GM21423 (cell line): ENCODE measurements around the gene ABCC2.
"Not testable (repeated sequence)": the region's sequence is repeated elsewhere in the genome, so short reads cannot be mapped to it uniquely, and the experiment has no call there.

ENCODE experiments used
- ATAC-seq: cut with Tn5 transposase; IDR thresholded peaks from one replicate; pipeline ENCODE4 v1.9.1; 2021; ENCODE audit warnings: mild to moderate bottlenecking, moderate library complexity; ENCODE audit not compliant: unreplicated experiment

The ABCC2 gene

GRCh38 chr10:99782447-99783286, at the start of gene ABCC2:
ABCC2 (plus strand) TSS chr10:99782640; CDS start chr10:99782845, 205 bp downstream.
- no peak for ATAC-seq

GRCh38 chr10:99733366-99733765, 49.1 kb upstream of the ABCC2 start:
- ATAC-seq, result no peak

GRCh38 chr10:99734111-99734510, 48.3 kb upstream of the ABCC2 start:
- ATAC-seq, result not testable (repeated sequence)

GRCh38 chr10:99740260-99740659, 42.2 kb upstream of the ABCC2 start:
- ATAC-seq, result no peak

GRCh38 chr10:99740933-99741559, 41.4 kb upstream of the ABCC2 start:
- ATAC-seq, result no peak

- no peak for ATAC-seq
Observed at GRCh38 chr10:99742254-99742653, 40.2 kb upstream of the ABCC2 start.

- no peak for ATAC-seq
Observed at GRCh38 chr10:99742701-99743100, 39.7 kb upstream of the ABCC2 start.

GRCh38 chr10:99743841-99744240, 38.6 kb upstream of the ABCC2 start:
- ATAC-seq, result no peak

- not testable (repeated sequence) for ATAC-seq
Observed at GRCh38 chr10:99746166-99746565, 36.3 kb upstream of the ABCC2 start.

GRCh38 chr10:99748823-99749451, 33.5 kb upstream of the ABCC2 start:
- ATAC-seq, result no peak

- ATAC-seq, result no peak
Observed at GRCh38 chr10:99750641-99751040, 31.8 kb upstream of the ABCC2 start.

- ATAC-seq, result no peak
Observed at GRCh38 chr10:99754670-99755069, 27.8 kb upstream of the ABCC2 start.

GRCh38 chr10:99756159-99756558, 26.3 kb upstream of the ABCC2 start:
- no peak for ATAC-seq

- no peak for ATAC-seq
Observed at GRCh38 chr10:99758211-99758891, 24.1 kb upstream of the ABCC2 start.

- ATAC-seq, result no peak
Observed at GRCh38 chr10:99760321-99760720, 22.1 kb upstream of the ABCC2 start.

GRCh38 chr10:99761365-99761764, 21.1 kb upstream of the ABCC2 start:
- no peak for ATAC-seq

GRCh38 chr10:99765672-99766301, 16.7 kb upstream of the ABCC2 start:
- peak; percentile 30 for ATAC-seq

- peak; percentile 82 for ATAC-seq
Observed at GRCh38 chr10:99766302-99766681, 16.1 kb upstream of the ABCC2 start.

- ATAC-seq, result no peak
Observed at GRCh38 chr10:99767901-99768300, 14.5 kb upstream of the ABCC2 start.

- ATAC-seq, result no peak
Observed at GRCh38 chr10:99768556-99768955, 13.9 kb upstream of the ABCC2 start.

- no peak for ATAC-seq
Observed at GRCh38 chr10:99769706-99770105, 12.7 kb upstream of the ABCC2 start.
